Measurements from ENCODE around the gene RNF151. TPM values are rescaled to one million over a fixed set of nuclear protein-coding genes. Genes with fewer than 3 reads are reported as not detected.
"Not testable (repeated sequence)": the region's sequence is repeated elsewhere in the genome, so short reads cannot be mapped to it uniquely, and the experiment has no call there.

The RNF151 gene
- total RNA-seq, 2 experiments from 2014 or later: not detected

DNA sequence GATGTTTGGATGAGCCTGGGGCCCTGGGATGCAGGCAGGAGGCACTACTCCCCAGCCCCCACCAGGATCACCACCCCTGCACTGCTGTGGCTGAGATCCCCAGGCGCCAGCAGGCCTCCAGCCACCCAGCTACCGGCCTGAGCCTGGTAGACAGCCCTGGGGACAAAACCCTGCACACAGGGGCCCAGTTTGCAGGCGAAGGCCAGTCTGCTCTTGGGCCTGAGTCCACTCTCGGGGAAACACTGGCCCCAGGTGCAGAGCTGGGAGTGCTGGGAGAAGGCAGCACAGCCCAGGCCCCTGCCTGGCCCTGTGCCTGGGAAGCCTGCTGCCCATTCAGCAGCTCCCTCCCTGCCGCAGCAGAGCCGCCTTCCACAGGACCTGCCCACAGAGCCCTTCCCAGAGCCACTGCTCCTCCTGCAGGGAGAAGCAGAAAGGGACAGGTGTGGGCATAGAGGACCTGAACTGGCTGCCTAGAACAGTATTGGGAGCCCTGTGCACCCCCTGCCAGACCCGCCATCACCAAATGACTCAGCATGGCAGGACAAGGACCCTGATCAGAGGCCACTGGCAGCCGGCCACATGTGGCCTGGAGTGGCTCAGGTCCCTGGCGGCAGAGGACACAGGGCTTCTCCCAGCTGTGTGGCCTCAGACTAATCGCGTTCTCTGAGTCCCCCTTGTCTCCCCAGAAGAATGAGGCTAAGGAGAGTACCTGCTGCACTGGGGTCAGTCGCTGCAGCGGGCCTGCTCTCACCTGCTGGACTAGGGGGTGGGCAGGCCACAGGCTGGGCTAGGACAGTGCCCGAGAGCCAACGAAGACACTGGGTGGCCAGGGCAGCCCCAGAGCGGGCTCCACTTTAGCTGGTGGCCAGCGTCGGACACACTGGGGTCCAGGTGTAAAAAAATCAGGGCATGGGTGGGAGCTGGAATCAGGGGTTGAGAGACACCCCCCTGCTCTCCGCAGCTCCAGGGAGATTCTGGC, 34.3 kb upstream of the RNF151 start:
- Mint-ChIP-seq H3K36me3 (no peaks in the 10 kb centered on the region), H3K4me3 (no peak overlapping the region), H3K27ac (no peak overlapping the region), H3K4me1 (peaks cover 2% of the 10 kb centered on the region), H3K9me3 (no peaks in the 10 kb centered on the region), H3K27me3 (no peaks in the 10 kb centered on the region)
- DNase-seq: no peak

DNA sequence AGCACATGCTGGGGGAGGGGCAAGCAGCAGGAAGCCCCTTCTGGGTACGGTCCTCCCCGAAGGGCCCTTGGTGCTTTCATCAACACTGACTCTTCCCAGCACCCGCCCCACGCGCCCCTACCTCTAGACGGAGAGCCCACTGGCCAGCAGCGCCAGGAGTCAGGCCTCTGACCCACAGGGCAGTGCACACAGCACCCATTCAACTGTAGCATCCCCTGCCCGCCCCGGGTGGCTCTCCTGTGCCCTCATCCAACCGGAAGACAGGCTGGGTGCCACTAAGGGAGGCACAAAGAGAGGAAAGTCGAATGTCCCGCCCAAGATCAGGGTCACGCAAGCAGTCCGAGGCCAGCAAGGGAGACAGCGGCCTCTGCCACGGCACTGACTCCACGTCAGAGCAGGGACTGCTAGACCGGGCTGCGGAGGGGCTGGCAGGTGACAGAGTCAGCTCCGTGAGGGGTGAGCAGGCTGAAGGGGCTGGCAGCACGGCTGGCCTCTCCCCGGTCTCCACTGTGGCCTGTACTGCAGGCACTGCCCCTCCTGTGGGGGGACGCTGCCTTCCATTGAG, 33.5 kb upstream of the RNF151 start:
- no peak for DNase-seq
- Mint-ChIP-seq H3K27ac (no peak overlapping the region), H3K4me3 (no peak overlapping the region)

DNA sequence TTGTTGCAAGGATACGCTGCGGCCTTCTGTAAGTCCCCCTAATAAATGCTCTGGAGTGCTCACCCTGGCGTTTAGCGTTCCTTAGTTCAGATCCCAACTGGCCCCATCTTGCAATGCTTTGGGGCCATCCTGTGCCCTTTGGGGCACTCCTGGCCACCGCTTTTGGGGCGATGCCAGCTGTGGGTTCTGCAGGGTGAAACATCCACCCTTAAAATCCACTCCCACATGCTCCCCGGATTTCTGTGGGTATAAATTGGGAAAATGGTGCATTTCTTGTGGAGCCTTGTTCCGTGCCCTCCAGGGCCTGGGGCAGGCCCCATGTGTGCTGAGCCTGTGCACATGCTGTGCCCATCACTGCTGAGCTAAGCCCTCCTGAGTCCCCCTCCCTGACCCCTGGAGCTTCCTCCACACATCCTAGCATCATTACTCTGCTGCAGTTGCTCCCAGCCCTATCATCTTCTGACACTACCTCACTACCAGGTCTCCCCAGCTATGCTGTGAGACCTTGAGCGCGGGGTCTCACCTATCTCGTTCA, 29.6 kb upstream of the RNF151 start:
- Mint-ChIP-seq H3K36me3 (peaks cover 4% of the 10 kb centered on the region), H3K4me3 (no peak overlapping the region), H3K4me1 (peaks cover 4% of the 10 kb centered on the region), H3K27me3 (no peaks in the 10 kb centered on the region), H3K27ac (no peak overlapping the region), H3K9me3 (no peaks in the 10 kb centered on the region)
- no peak for DNase-seq

More for the DNA sequence above, 33.5 kb upstream of the RNF151 start:
- Mint-ChIP-seq H3K9me3 (no peaks in the 10 kb centered on the region), H3K36me3 (no peaks in the 10 kb centered on the region), H3K4me1 (peaks cover 2% of the 10 kb centered on the region), H3K27me3 (no peaks in the 10 kb centered on the region)

DNA sequence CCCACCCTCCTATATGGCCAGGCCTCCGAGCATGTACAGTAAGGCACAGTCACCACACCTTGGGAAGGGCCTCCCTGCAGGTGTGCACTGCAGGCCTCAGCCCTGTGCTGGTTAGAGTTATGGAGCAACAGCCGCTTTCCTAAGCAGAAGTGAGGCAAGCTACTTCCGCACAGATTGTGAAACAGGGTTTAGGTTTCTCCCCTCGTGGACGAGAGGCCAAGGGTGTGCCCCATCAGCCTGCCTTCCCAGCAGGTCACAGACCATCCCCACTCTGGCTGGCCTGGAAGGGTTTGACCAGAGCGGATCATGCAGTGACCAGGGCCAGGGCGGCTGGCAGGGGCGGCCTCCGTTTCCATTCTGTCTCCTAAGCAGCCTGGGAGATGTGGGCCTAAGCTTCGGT, 28.3 kb upstream of the RNF151 start:
- Mint-ChIP-seq H3K9me3 (no peaks in the 10 kb centered on the region), H3K4me3 (no peak overlapping the region), H3K27me3 (no peaks in the 10 kb centered on the region), H3K4me1 (peaks cover 7% of the 10 kb centered on the region), H3K36me3 (peaks cover 4% of the 10 kb centered on the region), H3K27ac (no peak overlapping the region)
- no peak for DNase-seq

DNA sequence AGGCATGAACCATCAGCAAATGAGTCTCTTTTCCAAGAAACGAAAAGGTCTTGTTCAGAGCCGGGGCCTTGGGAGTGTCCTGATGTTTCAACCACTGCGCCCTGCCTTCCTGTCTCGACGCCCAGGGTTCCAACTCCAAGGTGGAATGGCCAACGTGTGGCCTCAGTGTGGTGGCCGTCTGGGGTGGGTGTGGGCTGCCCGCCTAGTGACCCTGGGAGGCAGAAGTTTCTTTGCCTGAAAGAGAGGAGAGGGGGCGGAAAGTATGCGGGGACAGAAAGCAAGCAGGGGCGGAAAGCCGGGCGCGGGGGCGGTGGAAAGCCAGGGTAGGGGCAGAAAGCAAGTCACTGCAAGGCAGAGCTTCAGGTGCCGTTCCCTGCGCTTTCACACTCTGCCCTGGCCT, 27.7 kb upstream of the RNF151 start:
- DNase-seq: no peak
- Mint-ChIP-seq H3K27me3 (no peaks in the 10 kb centered on the region), H3K4me1 (peaks cover 10% of the 10 kb centered on the region), H3K27ac (no peak overlapping the region), H3K9me3 (no peaks in the 10 kb centered on the region), H3K4me3 (no peak overlapping the region), H3K36me3 (peaks cover 4% of the 10 kb centered on the region)

DNA sequence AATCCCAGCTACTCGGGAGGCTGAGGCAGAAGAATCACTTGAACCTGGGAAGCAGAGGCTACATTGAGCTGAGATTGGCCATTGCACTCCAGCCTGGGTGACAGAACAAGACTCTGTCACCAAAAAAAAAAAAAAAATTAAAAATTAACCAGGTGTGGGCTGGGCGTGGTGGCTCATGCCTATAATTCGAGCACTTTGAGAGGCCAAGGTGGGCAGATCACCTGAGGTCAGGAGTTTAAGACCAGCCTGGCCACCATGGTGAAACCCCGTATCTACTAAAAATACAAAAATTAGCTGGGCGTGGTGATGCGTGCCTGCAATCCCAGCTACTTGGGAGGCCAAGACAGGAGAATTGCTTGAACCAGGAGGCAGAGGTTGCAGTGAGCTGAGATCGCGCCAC, 26.8 kb upstream of the RNF151 start:
- not testable (repeated sequence) for H3K9me3 Mint-ChIP-seq, H3K27ac Mint-ChIP-seq, DNase-seq, H3K27me3 Mint-ChIP-seq, H3K36me3 Mint-ChIP-seq, H3K4me3 Mint-ChIP-seq
- peaks cover 17% of the 10 kb centered on the region for H3K4me1 Mint-ChIP-seq

DNA sequence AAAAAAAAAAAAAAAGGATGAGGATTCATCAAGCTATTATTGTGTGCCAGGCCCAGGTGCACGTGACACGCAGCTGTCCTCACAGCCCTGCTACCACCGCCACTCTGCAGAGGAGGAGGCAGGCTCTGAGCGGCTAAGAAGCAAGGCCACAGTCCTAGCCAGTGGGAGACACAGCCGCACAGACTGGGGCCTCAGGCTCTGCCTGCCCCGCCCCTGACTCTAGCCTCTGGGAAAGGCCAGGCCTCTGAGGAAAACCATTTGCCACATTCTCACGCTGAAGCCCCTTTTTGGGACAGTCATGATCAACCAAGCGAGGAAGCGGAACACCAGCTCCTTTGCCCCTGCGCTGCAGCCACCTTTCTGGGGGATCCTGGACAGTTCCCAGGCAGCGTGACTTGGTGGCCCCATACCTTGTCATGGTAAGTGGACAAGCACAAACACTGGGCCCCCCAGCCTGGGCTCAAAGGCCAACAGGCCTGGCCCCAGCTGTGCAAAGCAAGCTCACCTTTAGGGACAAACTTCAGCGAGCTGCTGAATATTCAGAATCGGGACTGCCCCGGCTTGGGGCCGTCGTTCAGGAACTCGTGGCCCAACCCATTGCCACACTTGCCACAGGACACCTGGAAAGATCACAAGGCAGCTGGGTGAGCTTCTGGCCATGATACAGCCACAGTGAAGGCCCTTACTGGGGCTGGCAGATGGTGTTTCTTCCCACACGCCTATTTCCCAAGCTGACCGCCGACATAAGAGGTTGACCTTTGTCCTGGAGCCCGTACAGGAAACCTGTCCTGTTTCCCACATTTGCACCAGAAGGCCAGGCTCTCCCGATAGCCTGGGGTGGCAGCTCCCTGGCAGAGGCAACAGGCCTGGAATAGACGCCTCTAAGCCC, 26.1 kb upstream of the RNF151 start:
- Mint-ChIP-seq H3K27me3 (no peaks in the 10 kb centered on the region), H3K27ac (no peak overlapping the region), H3K36me3 (peaks cover 4% of the 10 kb centered on the region), H3K4me3 (no peak overlapping the region), H3K4me1 (peaks cover 17% of the 10 kb centered on the region), H3K9me3 (no peaks in the 10 kb centered on the region)
- no peak for DNase-seq

DNA sequence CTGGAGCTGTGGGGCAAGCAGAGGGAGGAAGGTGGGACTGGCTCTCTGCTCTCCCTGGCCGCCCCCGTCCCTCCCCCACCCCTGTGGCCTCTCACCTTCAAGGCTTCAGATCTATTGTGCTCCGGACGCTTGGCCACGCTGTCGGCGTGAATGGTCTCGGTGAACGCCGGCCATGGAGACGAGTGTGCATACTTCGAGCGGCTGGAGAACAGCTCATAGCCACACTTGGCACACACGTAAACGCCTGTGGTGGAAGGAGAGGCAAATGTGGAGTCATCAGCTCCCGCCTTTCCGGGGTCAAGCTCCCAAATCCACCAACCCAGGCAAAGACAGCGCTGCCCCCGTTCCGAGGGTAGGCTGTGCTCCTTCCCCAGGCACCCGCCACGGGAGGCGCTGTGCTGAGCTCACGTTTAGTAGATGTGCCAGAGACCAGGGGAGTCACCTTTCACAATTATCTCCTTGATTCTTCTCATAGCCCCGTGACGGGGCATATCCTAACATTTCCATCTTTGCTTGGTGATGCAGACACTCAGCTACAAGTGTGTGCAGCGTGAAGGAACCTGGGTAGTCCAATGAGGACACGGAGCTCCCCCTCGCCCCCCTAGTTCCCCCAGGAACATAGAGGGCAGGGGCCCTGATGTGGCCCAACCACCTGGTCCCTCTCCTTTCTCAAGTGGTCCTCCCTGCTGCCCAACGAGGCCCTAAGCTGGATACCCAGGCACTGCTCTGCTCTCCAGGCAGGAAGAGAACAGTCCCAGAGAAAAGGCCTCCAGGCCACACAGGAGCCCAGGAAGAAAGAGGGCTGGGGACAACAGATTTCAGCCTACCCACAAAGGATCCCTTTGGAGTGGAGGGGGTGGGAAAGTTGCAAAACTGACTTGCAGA, 25.3 kb upstream of the RNF151 start:
- Mint-ChIP-seq H3K4me1 (peaks cover 17% of the 10 kb centered on the region), H3K27ac (no peak overlapping the region), H3K36me3 (peaks cover 4% of the 10 kb centered on the region), H3K9me3 (no peaks in the 10 kb centered on the region), H3K4me3 (peak overlapping the region; percentile 86), H3K27me3 (no peaks in the 10 kb centered on the region)
- no peak for DNase-seq

DNA sequence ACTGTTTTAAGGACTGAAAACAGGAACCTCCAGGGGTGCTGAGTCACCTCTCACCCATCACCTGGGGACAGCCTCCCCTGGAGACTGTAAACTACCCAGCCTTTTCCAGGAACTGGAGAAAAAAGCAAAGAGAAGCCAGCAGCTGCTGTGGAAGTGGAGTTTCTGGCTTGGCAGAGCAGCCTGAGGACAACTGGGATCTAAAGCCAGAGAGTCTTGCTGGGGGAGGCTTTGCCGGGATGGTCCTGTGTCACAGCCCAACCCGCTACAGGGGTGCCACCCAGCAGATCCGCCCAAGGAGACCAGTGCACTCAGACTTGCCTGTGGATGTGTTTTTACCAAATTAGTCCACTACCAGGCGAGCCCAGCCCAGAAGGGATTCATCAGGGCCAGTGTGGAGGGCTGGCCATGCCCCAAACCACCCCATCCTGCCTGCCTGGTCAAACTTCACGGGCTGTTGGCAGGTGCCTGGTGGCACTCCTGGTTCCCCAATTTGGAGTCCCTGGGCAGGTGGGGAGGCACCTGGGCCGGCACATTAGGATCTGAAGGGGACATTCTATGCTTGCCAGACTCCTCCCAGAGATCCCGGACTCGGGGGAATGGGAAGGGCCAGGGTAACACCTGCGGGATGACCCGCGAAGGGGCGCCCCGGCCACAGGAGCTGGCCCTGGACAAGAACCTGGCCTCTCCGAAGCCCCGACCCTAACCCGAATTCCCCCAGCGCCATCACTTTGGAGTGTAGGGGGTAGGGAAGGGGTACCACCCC, 24.4 kb upstream of the RNF151 start:
- Mint-ChIP-seq H3K27me3 (no peaks in the 10 kb centered on the region), H3K4me1 (peaks cover 17% of the 10 kb centered on the region), H3K36me3 (peaks cover 4% of the 10 kb centered on the region), H3K9me3 (no peaks in the 10 kb centered on the region), H3K27ac (no peak overlapping the region), H3K4me3 (peak overlapping the region; percentile 86)
- DNase-seq: no peak

DNA sequence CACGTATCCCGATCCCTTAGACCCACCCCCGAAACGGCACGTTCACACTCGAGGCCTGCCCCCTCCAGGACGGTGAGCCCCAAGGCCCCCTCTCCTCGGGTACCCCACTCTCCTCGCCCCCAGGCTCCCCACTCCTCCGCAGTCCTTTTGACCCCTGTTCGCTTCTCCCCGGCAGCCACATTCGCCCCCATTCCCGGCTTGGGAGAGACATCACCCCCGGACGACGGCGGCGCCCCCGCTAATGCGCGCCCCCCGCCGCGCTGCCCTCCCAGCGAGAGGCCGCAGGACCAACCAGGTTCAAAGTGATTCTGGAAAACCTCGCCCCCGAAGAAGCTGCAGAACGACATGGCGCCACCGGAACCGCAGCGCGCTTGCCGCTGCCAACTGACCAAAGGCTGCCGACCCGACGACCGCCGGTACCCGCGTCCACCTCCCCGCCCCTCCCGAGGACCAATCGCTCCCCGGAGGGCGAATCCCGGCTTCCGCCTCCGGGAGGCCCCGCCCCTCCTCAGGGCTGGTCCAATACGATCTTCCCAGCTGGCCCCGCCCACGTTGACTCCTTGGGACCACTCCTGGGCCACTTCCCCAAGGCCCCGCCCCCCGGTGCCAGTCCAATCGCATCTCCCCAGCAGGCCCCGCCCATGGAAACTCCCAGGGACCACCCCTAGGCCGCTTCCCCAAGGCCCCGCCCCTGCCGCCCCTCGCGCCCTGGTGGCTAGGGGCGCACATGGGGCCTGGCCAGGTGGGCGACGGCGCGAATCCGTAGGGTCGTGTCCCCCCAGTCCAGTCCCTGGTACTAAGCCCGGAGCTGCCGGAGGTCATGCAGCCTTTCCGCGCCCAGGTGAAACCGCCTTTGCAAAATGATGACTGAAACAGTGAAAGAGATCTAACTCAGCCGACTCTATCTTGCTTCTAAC, 23.6 kb upstream of the RNF151 start, which contains the start of gene MSRB1:
TSS of gene MSRB1 (minus strand) at position 390 of the 917 bp plus-strand sequence. CDS start at position 347, 43 bp downstream.
- peaks cover 17% of the 10 kb centered on the region for H3K4me1 Mint-ChIP-seq
- H3K9me3 Mint-ChIP-seq: no peaks in the 10 kb centered on the region
- H3K27ac Mint-ChIP-seq: peak within 1 kb of the TSS; percentile 85
- peaks cover 4% of the 10 kb centered on the region for H3K36me3 Mint-ChIP-seq
- peak; percentile 100 for DNase-seq
- H3K4me3 Mint-ChIP-seq: peak within 1 kb of the TSS; percentile 86
- H3K27me3 Mint-ChIP-seq: no peaks in the 10 kb centered on the region

DNA sequence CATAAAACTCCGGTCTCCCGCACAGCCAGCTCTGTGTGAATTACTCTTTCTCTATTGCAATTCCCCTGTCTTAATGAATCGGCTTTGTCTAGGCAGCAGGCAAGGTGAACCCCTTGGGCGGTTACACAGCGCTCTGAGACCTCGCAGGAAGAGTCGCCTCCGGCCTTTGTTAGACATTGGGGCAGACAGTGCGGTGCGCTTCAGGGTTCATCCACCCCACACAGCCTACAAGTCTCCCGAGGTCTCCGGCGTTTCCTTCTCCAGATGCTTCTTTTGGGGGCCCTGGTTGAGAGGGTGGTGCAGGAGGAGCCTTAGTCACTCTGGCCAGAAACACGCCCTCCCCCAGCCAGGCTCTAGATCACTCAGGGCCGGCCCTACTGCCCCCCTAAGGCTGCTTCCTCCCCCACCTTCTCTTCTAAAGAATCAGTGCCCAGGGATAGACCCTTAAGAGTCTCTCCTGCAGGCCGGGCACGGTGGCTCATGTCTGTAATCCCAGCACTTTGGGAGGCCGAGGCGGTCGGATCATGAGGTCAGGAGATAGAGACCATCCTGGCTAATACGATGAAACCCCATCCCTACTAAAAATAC, 21.9 kb upstream of the RNF151 start:
- no peak for DNase-seq
- no peaks in the 10 kb centered on the region for H3K9me3 Mint-ChIP-seq
- H3K27me3 Mint-ChIP-seq: no peaks in the 10 kb centered on the region
- H3K4me1 Mint-ChIP-seq: peaks cover 17% of the 10 kb centered on the region
- peak overlapping the region; percentile 86 for H3K4me3 Mint-ChIP-seq
- H3K36me3 Mint-ChIP-seq: no peaks in the 10 kb centered on the region
- no peak overlapping the region for H3K27ac Mint-ChIP-seq

DNA sequence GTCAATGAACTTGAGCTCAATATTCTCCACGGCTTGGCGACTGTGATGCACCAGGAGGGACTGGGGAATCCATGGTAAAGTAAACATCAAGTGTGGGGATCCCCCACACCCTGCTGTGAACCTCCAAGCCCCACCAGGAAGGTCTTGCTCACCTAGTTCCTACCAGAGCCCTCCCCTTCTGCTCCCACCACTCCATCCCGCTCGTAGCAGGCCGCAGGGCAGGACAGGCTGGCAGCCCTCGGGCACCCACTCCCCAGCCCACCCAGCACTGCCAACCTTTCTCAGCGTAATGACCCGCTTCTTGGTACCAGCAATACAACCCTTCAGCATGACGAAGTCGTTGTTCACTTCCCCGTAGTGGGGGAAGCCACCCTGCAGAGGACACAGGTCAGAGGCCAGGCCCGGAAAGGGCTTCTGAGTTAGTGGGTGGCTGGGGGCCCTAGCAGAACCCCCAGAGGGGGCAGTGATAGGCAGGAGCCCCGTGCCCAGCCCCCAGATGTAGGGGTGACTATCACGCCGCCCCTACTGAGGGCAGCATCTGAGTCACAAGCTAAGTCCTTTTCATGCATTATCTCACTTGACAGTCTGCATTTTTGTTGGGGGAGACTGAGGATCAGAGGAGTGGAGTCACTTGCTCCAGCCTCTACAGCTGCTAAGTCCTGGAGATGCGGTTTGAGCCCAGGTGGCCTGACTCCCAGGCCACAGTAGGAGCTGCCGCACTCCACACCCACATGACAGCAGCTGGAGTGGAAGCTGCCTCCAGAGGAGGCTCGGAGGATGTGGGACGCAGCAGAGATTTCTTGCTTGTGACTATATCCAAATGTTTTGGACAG, 20.9 kb upstream of the RNF151 start:
- H3K4me3 Mint-ChIP-seq: no peak overlapping the region
- no peaks in the 10 kb centered on the region for H3K36me3 Mint-ChIP-seq
- H3K4me1 Mint-ChIP-seq: peaks cover 17% of the 10 kb centered on the region
- no peak for DNase-seq
- H3K9me3 Mint-ChIP-seq: no peaks in the 10 kb centered on the region
- no peak overlapping the region for H3K27ac Mint-ChIP-seq
- H3K27me3 Mint-ChIP-seq: no peaks in the 10 kb centered on the region
